Coronary artery (tissue), 2 donors: ENCODE results near the gene SAMD8.

Source experiments
- DNase-seq: peaks from one replicate; pipeline ENCODE4 v3.0.0-alpha.2; 2017; ENCODE audit warnings: low spot score
- H3K27ac ChIP-seq, 2 donors: fragments of 200-600 bp; sonication (generic); one replicate each; pipeline ENCODE4 v1.5.1; 2016 to 2019
- H3K4me3 ChIP-seq: fragments of 200-600 bp; sonication (generic); 2 replicates; pipeline ENCODE4 v1.5.1; 2016; ENCODE audit warnings: mild to moderate bottlenecking, moderate library complexity
- CTCF ChIP-seq: fragments of 200-600 bp; sonication (generic); IDR thresholded peaks from one replicate; pipeline ENCODE4 v1.5.1; 2019; ENCODE audit warnings: antibody characterized with exemption

Gene SAMD8

GRCh38 chr10:75175046-75175445, 63.6 kb downstream of the SAMD8 start:
- no peak for DNase-seq
- no peak overlapping the region for H3K4me3 ChIP-seq
- no peak overlapping the region for H3K27ac ChIP-seq
- no peak for TF ChIP-seq CTCF

- no peak overlapping the region for H3K4me3 ChIP-seq
- no peak for DNase-seq
- H3K27ac ChIP-seq: no peak overlapping the region
- TF ChIP-seq CTCF: no peak
Measured at GRCh38 chr10:75176046-75176445, 64.6 kb downstream of the SAMD8 start.

GRCh38 chr10:75176736-75177135, 65.3 kb downstream of the SAMD8 start:
- Histone ChIP-seq H3K4me3 (no peak overlapping the region), H3K27ac (no peak overlapping the region)
- no peak for TF ChIP-seq CTCF
- DNase-seq: no peak

- no peak for DNase-seq
- H3K27ac ChIP-seq: peak overlapping the region; percentile 53 to 55
- no peak for TF ChIP-seq CTCF
- H3K4me3 ChIP-seq: no peak overlapping the region
Measured at GRCh38 chr10:75179657-75180177, 68.3 kb downstream of the SAMD8 start.

- Histone ChIP-seq H3K27ac (peak overlapping the region; percentile 53 to 55), H3K4me3 (peak overlapping the region; percentile 10)
- DNase-seq: no peak
- TF ChIP-seq CTCF: no peak
Measured at GRCh38 chr10:75180592-75180991, 69.1 kb downstream of the SAMD8 start.

- TF ChIP-seq CTCF: no peak
- no peak overlapping the region for H3K4me3 ChIP-seq
- DNase-seq: no peak
- peak overlapping the region; percentile 55 to 62 for H3K27ac ChIP-seq
Measured at GRCh38 chr10:75181073-75181472, 69.6 kb downstream of the SAMD8 start.

GRCh38 chr10:75186310-75186709, 74.9 kb downstream of the SAMD8 start:
- H3K27ac ChIP-seq: no peak overlapping the region
- no peak for DNase-seq
- TF ChIP-seq CTCF: no peak
- H3K4me3 ChIP-seq: no peak overlapping the region
